OCI-LY7 (cell line): ENCODE data around the gene PPTC7. TPM values are rescaled to one million over a fixed set of nuclear protein-coding genes. Genes with fewer than 3 reads are reported as not detected.

Source experiments
- BruUV-seq: library from RNA; stranded (reverse); fragments of 400-500 nt; replicated peaks from 2 replicates; lab custom pipeline; 2021; lab: Mats Ljungman, UMichigan
- CTCF ChIA-PET: fragments of 300-600 bp; sonication (Branson Sonifier 250); formaldehyde crosslinking; loops from one replicate; lab custom pipeline; 2022; ENCODE audit warnings: antibody characterized with exemption; ENCODE audit not compliant: unreplicated experiment; lab: Charles Lee
- POLR2A ChIA-PET: fragments of 300-600 bp; sonication (Branson Sonifier 250); formaldehyde crosslinking; loops from one replicate; lab custom pipeline; 2022; ENCODE audit warnings: antibody characterized with exemption; lab: Charles Lee
- DNase-seq: peaks from one replicate; pipeline ENCODE4 v3.0.0-alpha.2; 2015; ENCODE audit warnings: low spot score
- H2AFZ ChIP-seq: fragments of 200-600 bp; sonication (generic), shearing (Covaris generic); 2 replicates; pipeline ENCODE4 v1.6.1; 2014; ENCODE audit warnings: mild to moderate bottlenecking, antibody characterized with exemption, low read length, moderate library complexity
- H3K27ac ChIP-seq: fragments of 200-600 bp; sonication (generic); 2 replicates; pipeline ENCODE4 v1.5.1; 2014; ENCODE audit warnings: mixed run types, low read depth, mild to moderate bottlenecking, moderate library complexity, low read length, inconsistent platforms; ENCODE audit not compliant: poor library complexity, severe bottlenecking
- H3K36me3 ChIP-seq: fragments of 200-600 bp; sonication (generic); 2 replicates; pipeline ENCODE4 v1.6.1; 2014; ENCODE audit warnings: mild to moderate bottlenecking, antibody characterized with exemption, low read length, moderate library complexity, mixed read lengths; ENCODE audit not compliant: insufficient read depth
- H3K4me1 ChIP-seq: fragments of 200-600 bp; sonication (generic); 2 replicates; pipeline ENCODE4 v1.5.1; 2014; ENCODE audit warnings: mild to moderate bottlenecking, low read length; ENCODE audit not compliant: insufficient read depth, poor library complexity, severe bottlenecking
- H3K4me2 ChIP-seq: fragments of 200-600 bp; sonication (generic); 2 replicates; pipeline ENCODE4 v1.6.1; 2014; ENCODE audit warnings: mild to moderate bottlenecking, low read length
- H3K4me3 ChIP-seq: fragments of 200-600 bp; sonication (generic); 2 replicates; pipeline ENCODE4 v1.5.1; 2014; ENCODE audit warnings: mild to moderate bottlenecking, low read depth, low read length; ENCODE audit not compliant: poor library complexity, severe bottlenecking
- H3K79me2 ChIP-seq: fragments of 200-600 bp; sonication (generic); 2 replicates; pipeline ENCODE4 v1.6.1; 2016; ENCODE audit warnings: low read depth, mild to moderate bottlenecking, low read length, moderate library complexity, mixed read lengths; ENCODE audit not compliant: insufficient read depth
- H3K9me2 ChIP-seq: fragments of 200-600 bp; sonication (generic); 2 replicates; pipeline ENCODE4 v1.6.1; 2016; ENCODE audit warnings: mild to moderate bottlenecking, low read length, mixed read lengths; ENCODE audit not compliant: insufficient read depth
- H3K9me3 ChIP-seq: fragments of 200-600 bp; sonication (generic); 2 replicates; pipeline ENCODE4 v1.6.1; 2014; ENCODE audit warnings: mild to moderate bottlenecking, mixed run types, low read length, mixed read lengths
- H4K20me1 ChIP-seq: fragments of 200-600 bp; sonication (generic); 2 replicates; pipeline ENCODE4 v1.6.1; 2014; ENCODE audit warnings: mild to moderate bottlenecking, antibody characterized with exemption, low read length, moderate library complexity, mixed read lengths; ENCODE audit not compliant: insufficient read depth
- CTCF ChIP-seq: fragments of 200-600 bp; sonication (generic); conservative IDR thresholded peaks from 2 replicates; pipeline ENCODE4 v1.5.1; 2014; ENCODE audit warnings: mild to moderate bottlenecking, antibody characterized with exemption, low read length, moderate library complexity, mixed read lengths
- EZH2phosphoT487 ChIP-seq: fragments of 200-600 bp; sonication (generic); IDR thresholded peaks from 2 replicates; pipeline ENCODE4 v1.6.1; 2018; ENCODE audit warnings: low read depth, borderline replicate concordance, mild to moderate bottlenecking, mixed run types, antibody characterized with exemption, low read length, moderate library complexity, mixed read lengths
- intact Hi-C: fragments of 100-400 bp; cut with micrococcal nuclease; formaldehyde crosslinking; loops from one replicate; pipeline ENCODE4 v1.10.0; 2022; ENCODE audit not compliant: unreplicated experiment
- total RNA-seq, 2 experiments: library from RNA; depleted of rRNA in 1 of 2; stranded (reverse); fragments of >200 nt in 1 of 2; shearing (Covaris generic) in 1 of 2; gene quantifications; 2 replicates each; pipeline ENCODE4 v1.2.3, GENCODE V29; 2014 to 2022

PPTC7 gene
- total RNA-seq, 2 experiments from 2014 or later = 11.4 to 29.7 TPM

- TF ChIP-seq EZH2phosphoT487 = no peak
- no peak for TF ChIP-seq CTCF
- POLR2A ChIA-PET = interaction anchor here (0.5 to 1.5 kb wide), 2 partner anchors 18 to 438 kb away, joined by 3 to 6 read pairs; no protein-coding TSS in a partner anchor
- intact Hi-C loops = no loop called here
Measured at GRCh38 chr12:110549716-110550115, 33.4 kb downstream of the PPTC7 start.

GRCh38 chr12:110548678-110549077, 34.4 kb downstream of the PPTC7 start:
- H3K4me1 ChIP-seq = no peaks in the 10 kb centered on the region
- TF ChIP-seq EZH2phosphoT487 = no peak
- TF ChIP-seq CTCF = no peak
- H3K27ac ChIP-seq = no peak overlapping the region
- DNase-seq = no peak
- intact Hi-C loops = no loop called here
- ChIA-PET CTCF (no interaction called here), POLR2A (interaction anchor here (0.6 to 1.5 kb wide), 7 partner anchors 11 to 1320 kb away, joined by 3 to 9 read pairs (median 4); no protein-coding TSS in a partner anchor)
- no TSS peak for BruUV-seq
- no peaks in the 10 kb centered on the region for H3K9me3 ChIP-seq
- no peak overlapping the region for H3K4me3 ChIP-seq
- no peak overlapping the region for H3K4me2 ChIP-seq
- peaks cover 74% of the 10 kb centered on the region for H3K36me3 ChIP-seq
- peaks cover 45% of the 10 kb centered on the region; the same call in 1 of the 2 replicates for H3K79me2 ChIP-seq
- no peaks in the 10 kb centered on the region for H4K20me1 ChIP-seq
- no peaks in the 10 kb centered on the region for H3K9me2 ChIP-seq
- H2AFZ ChIP-seq = no peak overlapping the region

More at GRCh38 chr12:110549716-110550115, 33.4 kb downstream of the PPTC7 start:
- Histone ChIP-seq H3K27ac (no peak overlapping the region), H3K4me1 (no peaks in the 10 kb centered on the region), H3K9me3 (no peaks in the 10 kb centered on the region), H3K9me2 (no peaks in the 10 kb centered on the region), H4K20me1 (no peaks in the 10 kb centered on the region), H2AFZ (no peak overlapping the region), H3K36me3 (peaks cover 65% of the 10 kb centered on the region), H3K4me2 (no peak overlapping the region), H3K4me3 (no peak overlapping the region), H3K79me2 (peaks cover 55% of the 10 kb centered on the region)
- DNase-seq = no peak
- CTCF ChIA-PET = no interaction called here
- no TSS peak for BruUV-seq

GRCh38 chr12:110547090-110547489, 36.0 kb downstream of the PPTC7 start:
- H3K79me2 ChIP-seq = peaks cover 38% of the 10 kb centered on the region; the same call in 1 of the 2 replicates
- no peak overlapping the region for H2AFZ ChIP-seq
- no peaks in the 10 kb centered on the region for H4K20me1 ChIP-seq
- peaks cover 87% of the 10 kb centered on the region for H3K36me3 ChIP-seq
- TF ChIP-seq CTCF (no peak), EZH2phosphoT487 (no peak)
- BruUV-seq = no TSS peak
- no peak overlapping the region for H3K4me3 ChIP-seq
- no peak overlapping the region for H3K27ac ChIP-seq
- intact Hi-C loops = no loop called here
- no peak for DNase-seq
- no peak overlapping the region for H3K4me2 ChIP-seq
- CTCF ChIA-PET = no interaction called here
- no peaks in the 10 kb centered on the region for H3K9me3 ChIP-seq
- H3K9me2 ChIP-seq = no peaks in the 10 kb centered on the region
- peaks cover 5% of the 10 kb centered on the region for H3K4me1 ChIP-seq
- POLR2A ChIA-PET = no interaction called here
